Chondrocyte (in vitro differentiated cells): ENCODE measurements around the gene SLC22A3. TPM values are rescaled to one million over a fixed set of nuclear protein-coding genes. Genes with fewer than 3 reads are reported as not detected.

Experiments used
- DNase-seq: peaks from one replicate; pipeline ENCODE4 v3.0.0; 2021; ENCODE audit warnings: mixed read lengths, low spot score
- H3K27ac Mint-ChIP-seq: one replicate; pipeline ENCODE4 v1.8.0; 2021; ENCODE audit warnings: mild to moderate bottlenecking, moderate library complexity, mixed read lengths; ENCODE audit not compliant: unreplicated experiment
- H3K27me3 Mint-ChIP-seq: 2 replicates; pipeline ENCODE4 v1.8.0; 2021; ENCODE audit warnings: low read depth, mixed read lengths
- H3K36me3 Mint-ChIP-seq: 2 replicates; pipeline ENCODE4 v1.8.0; 2021; ENCODE audit warnings: low read depth, mixed read lengths
- H3K4me1 Mint-ChIP-seq: 2 replicates; pipeline ENCODE4 v1.8.0; 2021; ENCODE audit warnings: low read depth, mild to moderate bottlenecking, mixed read lengths
- H3K4me3 Mint-ChIP-seq: one replicate; pipeline ENCODE4 v1.8.0; 2021; ENCODE audit warnings: mild to moderate bottlenecking, moderate library complexity, mixed read lengths; ENCODE audit not compliant: unreplicated experiment
- H3K9me3 Mint-ChIP-seq: 2 replicates; pipeline ENCODE4 v1.8.0; 2021; ENCODE audit warnings: low read depth, mixed read lengths
- CTCF ChIP-seq: fragments of 200-600 bp; sonication (generic); IDR thresholded peaks from 2 replicates; pipeline ENCODE4 v1.5.0; 2021; ENCODE audit warnings: antibody characterized with exemption, mild to moderate bottlenecking, moderate library complexity
- total RNA-seq: library from RNA; stranded (reverse); gene quantifications from 3 replicates; pipeline ENCODE4 v1.2.1, GENCODE V29; 2021

SLC22A3 gene
- total RNA-seq, 1 donor from 2014 or later: 1.6 TPM

- TF ChIP-seq CTCF: no peak
- no peak for DNase-seq
- H3K4me3 Mint-ChIP-seq: no peak overlapping the region
Observed at GRCh38 chr6:160457823-160458222, 109.6 kb downstream of the SLC22A3 start.

GRCh38 chr6:160461641-160462040 lies 113.5 kb downstream of the SLC22A3 start:
- Mint-ChIP-seq H3K4me3 (no peak overlapping the region), H3K27ac (peak overlapping the region; percentile 81), H3K36me3 (no peaks in the 10 kb centered on the region), H3K9me3 (no peaks in the 10 kb centered on the region), H3K27me3 (no peaks in the 10 kb centered on the region), H3K4me1 (peaks cover 20% of the 10 kb centered on the region)
- TF ChIP-seq CTCF: no peak
- DNase-seq: no peak

More at GRCh38 chr6:160457823-160458222, 109.6 kb downstream of the SLC22A3 start:
- Mint-ChIP-seq H3K9me3 (no peaks in the 10 kb centered on the region), H3K27me3 (no peaks in the 10 kb centered on the region), H3K4me1 (peaks cover 14% of the 10 kb centered on the region), H3K27ac (no peak overlapping the region), H3K36me3 (no peaks in the 10 kb centered on the region)

- Mint-ChIP-seq H3K4me3 (no peak overlapping the region), H3K27ac (peak overlapping the region; percentile 81), H3K9me3 (no peaks in the 10 kb centered on the region), H3K27me3 (no peaks in the 10 kb centered on the region), H3K36me3 (no peaks in the 10 kb centered on the region), H3K4me1 (peaks cover 20% of the 10 kb centered on the region)
- DNase-seq: no peak
- no peak for TF ChIP-seq CTCF
Observed at GRCh38 chr6:160462116-160462515, 113.9 kb downstream of the SLC22A3 start.

- H3K4me1 Mint-ChIP-seq: peaks cover 20% of the 10 kb centered on the region
- no peak for DNase-seq
- H3K4me3 Mint-ChIP-seq: no peak overlapping the region
- H3K9me3 Mint-ChIP-seq: no peaks in the 10 kb centered on the region
- no peaks in the 10 kb centered on the region for H3K36me3 Mint-ChIP-seq
- H3K27ac Mint-ChIP-seq: peak overlapping the region; percentile 72
- no peaks in the 10 kb centered on the region for H3K27me3 Mint-ChIP-seq
- no peak for TF ChIP-seq CTCF
Observed at GRCh38 chr6:160462551-160463109, 114.5 kb downstream of the SLC22A3 start.

- no peaks in the 10 kb centered on the region for H3K27me3 Mint-ChIP-seq
- no peak for TF ChIP-seq CTCF
- no peaks in the 10 kb centered on the region for H3K36me3 Mint-ChIP-seq
- H3K4me1 Mint-ChIP-seq: peaks cover 20% of the 10 kb centered on the region
- no peak overlapping the region for H3K4me3 Mint-ChIP-seq
- DNase-seq: no peak
- no peaks in the 10 kb centered on the region for H3K9me3 Mint-ChIP-seq
- H3K27ac Mint-ChIP-seq: no peak overlapping the region
Observed at GRCh38 chr6:160464744-160465143, 116.6 kb downstream of the SLC22A3 start.
